KBM-7 (cell line): ENCODE measurements around the gene RPS6KA3.
"Not testable (repeated sequence)": the region's sequence is repeated elsewhere in the genome, so short reads cannot be mapped to it uniquely, and the experiment has no call there.

ENCODE experiments used
- DNase-seq: peaks from one replicate; pipeline ENCODE4 v3.0.0-alpha.2; 2015
- in situ Hi-C: fragments of 300-500 bp; cut with MboI; formaldehyde crosslinking; loops from 2 replicates; pipeline ENCODE4 v1.14.3; 2020; ENCODE audit warnings: low sequenced_read_pairs, low pct_unique_long_range_greater_than_20kb, mixed read lengths

Gene RPS6KA3

GRCh38 chrX:20267931-20268701 lies 1.4 kb upstream of the RPS6KA3 start:
- in situ Hi-C loops = loop anchor here (25.0 kb wide), 1 partner anchor 169 kb away; no protein-coding TSS in a partner anchor
- DNase-seq = no peak

GRCh38 chrX:20267607-20267930 lies 860 bp upstream of the RPS6KA3 start:
- in situ Hi-C loops = loop anchor here (25.0 kb wide), 1 partner anchor 170 kb away; no protein-coding TSS in a partner anchor
- DNase-seq = no peak

GRCh38 chrX:20265726-20266681 lies 705 bp downstream of the RPS6KA3 start:
- DNase-seq = peak; percentile 60
- in situ Hi-C loops = loop anchor here (25.0 kb wide), 1 partner anchor 171 kb away; no protein-coding TSS in a partner anchor

GRCh38 chrX:20265221-20265725 lies 1.4 kb downstream of the RPS6KA3 start:
- in situ Hi-C loops = loop anchor here (25.0 kb wide), 1 partner anchor 172 kb away; no protein-coding TSS in a partner anchor
- DNase-seq = peak; percentile 78

- peak; percentile 60 for DNase-seq
- in situ Hi-C loops = loop anchor here (25.0 kb wide), 1 partner anchor 174 kb away; no protein-coding TSS in a partner anchor
Measured at GRCh38 chrX:20263474-20263873, 3.2 kb downstream of the RPS6KA3 start.

GRCh38 chrX:20260885-20261284 lies 5.8 kb downstream of the RPS6KA3 start:
- DNase-seq = no peak
- in situ Hi-C loops = loop anchor here (25.0 kb wide), 1 partner anchor 176 kb away; no protein-coding TSS in a partner anchor

GRCh38 chrX:20254712-20255299 lies 11.9 kb downstream of the RPS6KA3 start:
- in situ Hi-C loops = loop anchor here (25.0 kb wide), 1 partner anchor 182 kb away; no protein-coding TSS in a partner anchor
- DNase-seq = no peak

GRCh38 chrX:20253232-20253543 lies 13.5 kb downstream of the RPS6KA3 start:
- DNase-seq = no peak
- in situ Hi-C loops = loop anchor here (25.0 kb wide), 1 partner anchor 184 kb away; no protein-coding TSS in a partner anchor

GRCh38 chrX:20252381-20253231 lies 14.1 kb downstream of the RPS6KA3 start:
- peak; percentile 83 for DNase-seq
- in situ Hi-C loops = loop anchor here (25.0 kb wide), 1 partner anchor 185 kb away; no protein-coding TSS in a partner anchor

- DNase-seq = no peak
- in situ Hi-C loops = loop anchor here (25.0 kb wide), 1 partner anchor 186 kb away; no protein-coding TSS in a partner anchor
Measured at GRCh38 chrX:20251691-20252090, 15.0 kb downstream of the RPS6KA3 start.

GRCh38 chrX:20250146-20250545 lies 16.6 kb downstream of the RPS6KA3 start:
- not testable (repeated sequence) for DNase-seq
- in situ Hi-C loops = loop anchor here (25.0 kb wide), 1 partner anchor 187 kb away; no protein-coding TSS in a partner anchor

GRCh38 chrX:20248592-20249192 lies 18.0 kb downstream of the RPS6KA3 start:
- in situ Hi-C loops = no loop called here
- no peak for DNase-seq

GRCh38 chrX:20244931-20245330 lies 21.8 kb downstream of the RPS6KA3 start:
- in situ Hi-C loops = no loop called here
- no peak for DNase-seq

- in situ Hi-C loops = no loop called here
- no peak for DNase-seq
Measured at GRCh38 chrX:20240201-20240600, 26.5 kb downstream of the RPS6KA3 start.

- in situ Hi-C loops = no loop called here
- no peak for DNase-seq
Measured at GRCh38 chrX:20237864-20238263, 28.8 kb downstream of the RPS6KA3 start.

- in situ Hi-C loops = no loop called here
- DNase-seq = no peak
Measured at GRCh38 chrX:20235755-20236154, 31.0 kb downstream of the RPS6KA3 start.

- no peak for DNase-seq
- in situ Hi-C loops = no loop called here
Measured at GRCh38 chrX:20233336-20233735, 33.4 kb downstream of the RPS6KA3 start.

- in situ Hi-C loops = no loop called here
- DNase-seq = no peak
Measured at GRCh38 chrX:20231598-20231997, 35.1 kb downstream of the RPS6KA3 start.
